Endothelial cell of umbilical vein (primary cell): ENCODE results near the gene KCNJ16. TPM values are rescaled to one million over a fixed set of nuclear protein-coding genes. Genes with fewer than 3 reads are reported as not detected.

Source experiments
- BruUV-seq: library from RNA; stranded (reverse); fragments of 400-500 nt; replicated peaks from 2 replicates; lab custom pipeline; 2021; lab: Mats Ljungman, UMichigan
- CTCF ChIA-PET: fragments of 300-600, 350-600 bp; sonication (Branson Sonifier 250); formaldehyde crosslinking; loops from one replicate; lab custom pipeline; 2021; ENCODE audit warnings: antibody characterized with exemption, inconsistent platforms; lab: Charles Lee
- POLR2A ChIA-PET: fragments of 300-600, 350-600 bp; sonication (Branson Sonifier 250); formaldehyde crosslinking; loops from one replicate; lab custom pipeline; 2021; ENCODE audit warnings: antibody characterized with exemption, inconsistent platforms; lab: Charles Lee
- DNase-seq: peaks from one replicate; pipeline ENCODE4 v3.0.0-alpha.2; 2011; ENCODE audit warnings: low read depth, low spot score
- FAIRE-seq: peaks from 2 replicates; lab custom pipeline; 2011; peaks lifted over from hg19 to GRCh38; lab: Jason Lieb, UNC
- H2AFZ ChIP-seq: 2 replicates; pipeline ENCODE4 v1.6.0; 2012; ENCODE audit warnings: low read depth, low read length, control low read depth, inconsistent platforms
- H3K27ac ChIP-seq: 2 replicates; pipeline ENCODE4 v1.5.1; 2011; ENCODE audit warnings: low read depth, mild to moderate bottlenecking, control low read depth, low read length, moderate library complexity; ENCODE audit not compliant: insufficient read depth
- H3K27me3 ChIP-seq, 2 experiments: 2 replicates each; pipeline versions ENCODE4 v1.6.0 to v1.6.1; 2011; ENCODE audit warnings: low read length in 2 of 2, mixed read lengths in 1 of 2; ENCODE audit not compliant: control insufficient read depth in 2 of 2, insufficient read depth in 2 of 2
- H3K36me3 ChIP-seq, 2 experiments: 2 replicates in 1 of 2; 3 replicates in 1 of 2; pipeline ENCODE4 v1.5.1; 2011; ENCODE audit warnings: low read length in 2 of 2, mild to moderate bottlenecking in 1 of 2, moderate library complexity in 1 of 2; ENCODE audit not compliant: control insufficient read depth in 2 of 2, insufficient read depth in 2 of 2; ENCODE audit errors: extremely low read depth in 1 of 2
- H3K4me1 ChIP-seq: 3 replicates; pipeline ENCODE4 v1.5.1; 2011; ENCODE audit warnings: mild to moderate bottlenecking, low read length; ENCODE audit not compliant: control insufficient read depth, insufficient read depth; ENCODE audit errors: extremely low read depth
- H3K4me2 ChIP-seq: 2 replicates; pipeline ENCODE4 v1.6.1; 2011; ENCODE audit warnings: low read length, control low read depth, mixed read lengths; ENCODE audit not compliant: insufficient read depth
- H3K4me3 ChIP-seq, 3 experiments: fragments of 200-600 bp in 1 of 3; sonication (generic), shearing (Covaris generic) in 1 of 3; replicated peaks in 1 of 3; 2 replicates each; pipeline ENCODE4 v1.5.1; 2011 to 2016; ENCODE audit warnings: control low read depth in 3 of 3, low read length in 3 of 3, mild to moderate bottlenecking in 2 of 3, inconsistent platforms in 1 of 3, low read depth in 1 of 3, moderate library complexity in 1 of 3; ENCODE audit not compliant: insufficient read depth in 1 of 3
- H3K79me2 ChIP-seq: 2 replicates; pipeline ENCODE4 v1.6.0; 2012; ENCODE audit warnings: low read length, inconsistent platforms; ENCODE audit not compliant: control insufficient read depth, insufficient read depth
- H3K9ac ChIP-seq: replicated peaks from 2 replicates; pipeline ENCODE3; 2011; ENCODE audit warnings: low read length, control low read depth; ENCODE audit not compliant: insufficient read depth; ENCODE audit errors: extremely low read depth
- H3K9me1 ChIP-seq: replicated peaks from 3 replicates; pipeline ENCODE4 v1.6.0; 2011; ENCODE audit warnings: mild to moderate bottlenecking, low read length; ENCODE audit not compliant: control insufficient read depth, insufficient read depth; ENCODE audit errors: extremely low read depth
- H3K9me3 ChIP-seq: replicated peaks from 2 replicates; pipeline ENCODE4 v1.5.1; 2012; ENCODE audit warnings: low read length, inconsistent platforms; ENCODE audit not compliant: control insufficient read depth, insufficient read depth
- H4K20me1 ChIP-seq: replicated peaks from 2 replicates; pipeline ENCODE3; 2011; ENCODE audit warnings: mild to moderate bottlenecking, low read length; ENCODE audit not compliant: control insufficient read depth, insufficient read depth; ENCODE audit errors: extremely low read depth
- CTCF ChIP-seq, 2 donors: IDR thresholded peaks; 1 replicate in 1 of 2; 2 replicates in 1 of 2; pipeline ENCODE4 v1.5.1; 2011; ENCODE audit warnings: low read length in 2 of 2, mild to moderate bottlenecking in 2 of 2, moderate library complexity in 2 of 2, control low read depth in 1 of 2, inconsistent platforms in 1 of 2, low read depth in 1 of 2; ENCODE audit not compliant: insufficient read depth in 1 of 2; ENCODE audit errors: extremely low read depth in 1 of 2
- EZH2 ChIP-seq: IDR thresholded peaks from 2 replicates; pipeline ENCODE4 v1.6.1; 2012; ENCODE audit warnings: borderline replicate concordance, low read depth, mild to moderate bottlenecking, moderate library complexity, low read length, inconsistent platforms; ENCODE audit not compliant: severe bottlenecking
- FOS ChIP-seq: IDR thresholded peaks from 2 replicates; pipeline ENCODE4 v1.6.1; 2011; ENCODE audit warnings: mild to moderate bottlenecking, low read length, moderate library complexity, borderline replicate concordance; ENCODE audit not compliant: insufficient read depth
- GATA2 ChIP-seq: IDR thresholded peaks from 2 replicates; pipeline ENCODE4 v1.7.0; 2011; ENCODE audit warnings: low read depth, mild to moderate bottlenecking, moderate library complexity, mixed read lengths, low read length; ENCODE audit not compliant: insufficient read length, insufficient read depth
- JUN ChIP-seq: IDR thresholded peaks from 2 replicates; pipeline ENCODE4 v1.6.1; 2011; ENCODE audit warnings: borderline replicate concordance, low read depth; ENCODE audit not compliant: insufficient read length, insufficient read depth
- MYC ChIP-seq: IDR thresholded peaks from one replicate; pipeline ENCODE4 v1.6.1; 2011; ENCODE audit warnings: mild to moderate bottlenecking, low read depth, low read length
- POLR2A ChIP-seq: IDR thresholded peaks from 2 replicates; pipeline ENCODE4 v1.6.1; 2012; ENCODE audit warnings: low read depth, mild to moderate bottlenecking, control low read depth, low read length
- POLR2AphosphoS5 ChIP-seq: IDR thresholded peaks from 2 replicates; pipeline ENCODE4 v1.6.1; 2012; ENCODE audit warnings: low read depth, mild to moderate bottlenecking, control low read depth, low read length, moderate library complexity; ENCODE audit not compliant: insufficient read depth
- dilution Hi-C: fragments of 300-500 bp; cut with MboI; formaldehyde crosslinking; loops from one replicate; pipeline ENCODE4 v1.15.0; 2019; ENCODE audit warnings: low sequenced_read_pairs; ENCODE audit not compliant: extremely low pct_ligation_motif_present
- intact Hi-C: fragments of 100-400 bp; cut with micrococcal nuclease; formaldehyde crosslinking; loops from one replicate; pipeline ENCODE4 v1.10.0; 2022
- polyA plus RNA-seq, 4 experiments: library from polyadenylated mRNA; depleted of rRNA in 3 of 4; stranded (reverse) in 3 of 4; unstranded in 1 of 4; fragments of >200 nt; gene quantifications; 2 replicates each; pipeline versions ENCODE4 v1.2.1 to v1.2.3, GENCODE V29; 2011 to 2012; ENCODE audit warnings: missing spikeins in 1 of 4
- total RNA-seq: library from RNA; stranded (reverse); gene quantifications from 2 replicates; pipeline ENCODE4 v1.2.3, GENCODE V29; 2021
- TF ChIP-seq, protein P1 (sequence below): IDR thresholded peaks from 2 replicates; pipeline ENCODE4 v1.6.1; 2011; ENCODE audit not compliant: insufficient read depth, insufficient read length

The KCNJ16 gene
- total and polyA plus RNA-seq, 2 donors (not counting 3 experiments of a cell fraction or from before 2014, with no cell fraction given) = 0.07 TPM; not detected in 1

DNA sequence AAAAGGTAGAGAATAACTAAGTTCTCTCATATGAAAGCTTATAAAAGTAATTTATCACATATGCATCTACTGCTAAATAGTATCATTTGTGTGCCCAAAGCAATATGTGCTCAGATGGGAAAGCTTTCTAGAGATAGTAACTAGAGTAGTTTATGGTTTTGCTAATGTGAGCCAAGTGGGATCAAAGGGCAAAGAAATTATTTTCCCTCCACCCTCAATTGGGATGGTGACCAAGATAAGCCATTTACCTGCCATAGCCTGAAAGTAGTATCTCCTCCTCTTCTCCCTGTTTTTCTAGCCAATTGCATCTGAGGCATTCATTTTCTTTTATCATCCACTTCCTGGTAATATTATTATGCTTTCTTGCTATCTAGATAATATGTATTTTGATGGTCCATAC lies 41.9 kb upstream of the KCNJ16 start:
- peak overlapping the region; percentile 90 for H3K27ac ChIP-seq
- no peaks in the 10 kb centered on the region for H3K36me3 ChIP-seq
- dilution Hi-C loops (no loop called here), intact Hi-C loops (loop anchor here (5.0 kb wide), 1 partner anchor 524 kb away; no protein-coding TSS in a partner anchor)
- H3K9me3 ChIP-seq = no peaks in the 10 kb centered on the region
- no peak overlapping the region for H3K4me2 ChIP-seq
- BruUV-seq = no TSS peak
- H2AFZ ChIP-seq = no peak overlapping the region
- no peaks in the 10 kb centered on the region for H3K27me3 ChIP-seq
- no peaks in the 10 kb centered on the region for H3K9me1 ChIP-seq
- POLR2A ChIA-PET = no interaction called here
- H3K4me3 ChIP-seq = no peak overlapping the region
- H3K9ac ChIP-seq = no peak overlapping the region
- H4K20me1 ChIP-seq = no peaks in the 10 kb centered on the region
- peaks cover 17% of the 10 kb centered on the region for H3K4me1 ChIP-seq
- DNase-seq (no peak), FAIRE-seq (no peak)
- H3K79me2 ChIP-seq = no peaks in the 10 kb centered on the region
- CTCF ChIA-PET = interaction anchor here (1.4 kb wide), 1 partner anchor 21 kb away, joined by 4 read pairs; no protein-coding TSS in a partner anchor
- TF ChIP-seq POLR2AphosphoS5 = no peak
- no peak for TF ChIP-seq FOS
- no peak for TF ChIP-seq GATA2
- no peak for TF ChIP-seq MYC
- TF ChIP-seq POLR2A = no peak
- TF ChIP-seq, protein P1, sequence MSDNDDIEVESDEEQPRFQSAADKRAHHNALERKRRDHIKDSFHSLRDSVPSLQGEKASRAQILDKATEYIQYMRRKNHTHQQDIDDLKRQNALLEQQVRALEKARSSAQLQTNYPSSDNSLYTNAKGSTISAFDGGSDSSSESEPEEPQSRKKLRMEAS = no peak
- no peak for TF ChIP-seq CTCF (IDR thresholded peaks at IDR 0.05; ENCODE audit: extremely low read depth in 1 of 2, insufficient read depth in 1 of 2, low read depth in 1 of 2, low read length in 2 of 2)
- no peak for TF ChIP-seq EZH2
- no peak for TF ChIP-seq JUN
